HG02678 (cell line): ENCODE data around the gene GRIK2.

ENCODE experiments used
- ATAC-seq: cut with Tn5 transposase; IDR thresholded peaks from one replicate; pipeline ENCODE4 v1.9.1; 2021; ENCODE audit warnings: mild to moderate bottlenecking, moderate library complexity; ENCODE audit not compliant: unreplicated experiment

GRIK2 gene

GRCh38 chr6:101453221-101453620 lies 59.7 kb downstream of the GRIK2 start:
- no peak for ATAC-seq

- ATAC-seq = no peak
Observed at GRCh38 chr6:101454106-101454676, 60.7 kb downstream of the GRIK2 start.

DNA sequence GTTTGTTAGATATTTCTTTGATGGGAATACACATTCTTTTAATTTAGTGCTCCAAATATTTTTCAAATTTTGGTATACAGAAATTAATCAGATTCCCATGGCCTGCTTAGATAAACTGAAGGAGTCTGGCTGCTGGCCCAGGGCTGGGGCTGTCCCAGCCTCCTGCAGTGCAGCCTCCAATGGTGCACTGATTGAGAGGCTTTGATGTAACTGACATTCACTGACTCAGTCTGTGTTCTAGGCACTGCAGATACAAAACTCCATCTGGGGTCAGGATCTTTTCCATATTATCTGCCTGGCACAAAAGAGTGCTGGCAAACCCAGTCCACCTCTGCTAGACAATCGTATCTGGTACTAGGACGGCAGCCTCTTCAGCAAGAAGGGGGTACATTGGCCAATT lies 64.8 kb downstream of the GRIK2 start:
- ATAC-seq = no peak

DNA sequence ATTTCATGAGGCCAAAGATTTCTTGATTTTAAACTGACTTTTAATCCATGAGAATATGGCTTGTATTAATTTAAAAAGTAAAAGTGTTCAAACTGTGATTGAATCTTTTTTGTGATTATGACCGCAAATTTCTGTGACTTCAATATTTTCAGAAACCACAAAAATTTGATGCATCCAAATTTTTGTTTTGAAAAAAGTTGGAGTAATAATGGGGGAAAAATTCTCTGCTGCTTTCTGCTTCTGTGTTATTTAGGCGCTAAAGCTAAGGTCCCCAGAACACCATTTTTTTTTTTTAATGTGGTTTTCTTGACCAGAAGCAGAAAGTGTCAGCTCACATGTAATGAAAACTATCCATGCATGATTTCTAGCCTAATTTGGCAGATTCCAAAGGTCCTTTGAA lies 65.3 kb downstream of the GRIK2 start:
- ATAC-seq = no peak

GRCh38 chr6:101462576-101462975 lies 69.1 kb downstream of the GRIK2 start:
- no peak for ATAC-seq

DNA sequence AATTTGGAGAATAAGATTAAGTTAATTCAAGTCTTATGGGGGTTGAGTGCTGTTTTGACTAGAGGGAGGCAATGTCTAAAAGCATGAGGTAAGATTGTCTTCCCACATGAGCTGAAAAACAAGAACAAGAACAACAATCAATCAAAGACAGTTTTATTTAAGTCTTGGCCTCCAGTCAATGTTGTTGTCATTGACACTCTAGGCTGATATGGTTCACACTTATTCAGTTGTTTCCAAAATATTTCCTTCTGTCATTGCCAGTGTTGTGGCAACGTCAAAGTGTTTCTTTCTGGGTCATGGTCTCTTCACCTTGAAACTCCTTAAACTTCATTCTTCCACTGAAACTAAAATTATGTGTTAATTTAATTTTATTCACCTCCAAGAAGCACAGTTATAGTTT lies 72.4 kb downstream of the GRIK2 start:
- no peak for ATAC-seq

DNA sequence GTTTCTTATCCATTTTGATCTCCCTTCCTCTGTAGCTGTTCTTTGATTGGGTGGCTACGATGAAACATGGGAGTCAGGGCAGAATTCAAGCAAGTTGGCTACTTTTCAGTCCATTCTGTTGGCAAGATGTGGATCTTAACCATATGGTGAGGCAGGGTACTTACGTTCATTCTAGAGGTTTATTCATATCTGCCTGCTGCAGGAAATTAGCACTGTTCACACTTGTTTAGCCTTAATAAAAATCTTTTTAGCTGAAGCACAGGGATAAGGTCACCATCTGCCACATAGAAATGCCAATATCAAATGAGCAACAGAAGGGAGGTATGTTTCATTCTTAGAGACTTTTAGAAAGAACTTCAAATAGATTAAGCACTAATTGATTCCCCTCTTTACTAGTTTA lies 83.9 kb downstream of the GRIK2 start:
- ATAC-seq = no peak

- no peak for ATAC-seq
Observed at GRCh38 chr6:101478891-101479290, 85.4 kb downstream of the GRIK2 start.

DNA sequence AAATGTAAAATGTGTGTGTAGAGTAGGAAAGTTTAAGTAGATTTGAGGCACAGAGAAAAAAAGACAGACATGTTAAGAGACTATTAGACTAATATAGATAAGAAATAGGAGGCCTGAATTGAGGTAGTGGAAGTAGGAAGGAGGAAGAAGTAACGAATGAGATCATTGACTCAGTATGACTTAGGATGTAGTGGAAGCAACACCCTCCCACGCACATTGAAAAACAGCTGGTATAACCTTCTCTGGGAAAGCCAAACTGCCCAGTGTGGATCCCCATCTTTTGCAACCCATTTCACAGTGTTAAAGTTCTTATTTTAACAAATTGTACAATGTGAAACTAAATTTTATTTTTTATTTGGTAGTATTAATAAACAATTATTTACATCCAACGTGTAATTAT lies 89.1 kb downstream of the GRIK2 start:
- ATAC-seq = no peak

GRCh38 chr6:101484781-101485180 lies 91.3 kb downstream of the GRIK2 start:
- no peak for ATAC-seq

- ATAC-seq = no peak
Observed at GRCh38 chr6:101486124-101486523, 92.6 kb downstream of the GRIK2 start.

DNA sequence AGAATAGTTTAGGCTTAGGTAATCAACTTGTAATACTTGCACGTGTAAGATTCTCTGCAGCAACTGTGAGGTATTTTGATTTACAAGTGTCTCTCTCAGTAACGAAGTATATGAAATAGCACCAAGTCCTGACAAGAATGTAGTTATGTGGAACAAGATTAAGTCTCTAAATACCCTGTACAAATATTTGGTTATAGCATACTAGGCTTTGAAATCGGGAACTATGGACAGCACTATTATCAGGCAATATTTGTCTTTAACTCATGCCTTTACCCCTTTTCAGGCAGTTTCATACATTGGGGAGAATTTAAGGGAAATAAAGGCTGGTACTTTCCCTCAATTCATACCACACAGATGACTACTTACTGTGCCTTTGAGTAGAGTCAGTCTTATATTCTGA lies 93.2 kb downstream of the GRIK2 start:
- ATAC-seq = no peak

DNA sequence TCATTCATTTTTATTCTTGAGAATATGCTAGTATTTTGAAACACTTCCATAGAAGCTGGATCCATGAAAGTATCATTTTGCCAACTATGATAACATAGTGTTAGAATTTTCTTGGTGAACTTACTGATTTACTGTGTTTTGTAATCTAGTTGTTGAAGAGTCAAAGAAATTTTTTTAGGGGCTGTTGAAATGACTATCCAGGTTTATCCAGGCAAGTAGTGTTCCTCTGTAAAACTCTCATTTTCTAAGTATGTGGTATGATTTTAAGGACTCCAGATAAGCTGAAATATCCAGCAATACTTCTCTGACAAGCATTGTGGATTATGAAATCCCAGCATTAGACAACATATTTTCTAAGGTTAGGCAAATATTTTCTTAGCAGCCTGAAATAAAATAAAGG lies 95.9 kb downstream of the GRIK2 start:
- no peak for ATAC-seq

GRCh38 chr6:101490857-101491256 lies 97.3 kb downstream of the GRIK2 start:
- no peak for ATAC-seq

DNA sequence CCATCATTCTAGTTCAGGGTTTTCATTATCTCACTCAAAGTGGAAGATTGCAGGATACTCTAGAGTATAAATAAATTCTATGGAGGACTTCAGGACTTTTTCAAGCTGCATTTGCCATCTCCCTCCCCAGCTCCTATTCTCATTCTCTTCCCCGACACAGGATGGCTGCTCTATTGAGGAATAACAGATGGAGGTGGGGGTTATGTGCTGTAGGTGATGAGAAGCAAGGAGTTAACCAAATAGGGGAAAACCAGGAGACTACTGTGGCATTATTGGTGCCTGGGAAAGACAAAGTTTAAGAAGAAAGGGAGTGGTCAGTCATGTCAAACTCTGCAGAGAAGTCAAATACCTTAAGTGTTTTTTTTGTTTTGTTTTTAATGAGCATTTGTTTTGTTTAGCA lies 109.3 kb downstream of the GRIK2 start:
- ATAC-seq = no peak

DNA sequence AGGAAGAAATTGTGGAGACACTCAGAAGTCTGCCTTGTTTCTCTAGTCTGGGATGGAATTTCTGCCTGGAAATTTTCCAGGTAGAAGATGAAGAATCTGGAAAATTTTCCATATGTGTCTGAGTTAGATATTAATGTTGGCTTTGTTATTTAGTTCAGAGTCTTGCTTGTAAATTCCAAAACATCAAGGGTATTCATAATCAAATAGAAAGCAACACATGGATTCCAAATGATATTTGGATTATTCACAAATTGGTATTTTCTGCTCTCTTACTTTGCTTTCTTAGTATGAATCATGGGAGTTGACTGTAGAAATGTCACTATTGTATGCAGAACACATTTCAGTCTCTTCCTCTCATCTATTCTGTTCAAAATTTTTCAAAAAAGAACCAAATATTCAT lies 116.0 kb downstream of the GRIK2 start:
- ATAC-seq = no peak

DNA sequence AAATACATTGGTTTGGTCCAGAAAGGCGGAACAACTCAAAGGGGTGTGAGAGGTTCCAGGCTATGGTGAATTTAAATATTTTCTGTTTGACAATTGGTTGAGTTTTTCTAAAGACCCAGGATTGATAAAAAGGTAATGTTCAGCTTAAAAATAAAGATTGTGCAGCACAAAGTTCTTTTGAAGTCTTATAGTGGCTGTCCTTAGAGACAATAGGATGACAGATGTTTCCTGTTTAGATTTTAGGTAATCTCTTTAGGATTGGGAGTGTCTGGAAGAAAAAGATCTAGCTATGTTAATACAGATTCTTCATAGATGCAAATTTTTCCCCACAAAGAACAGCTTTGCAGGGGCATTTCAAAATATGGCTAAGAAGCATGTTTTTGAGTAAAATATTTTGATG lies 119.7 kb downstream of the GRIK2 start:
- no peak for ATAC-seq

DNA sequence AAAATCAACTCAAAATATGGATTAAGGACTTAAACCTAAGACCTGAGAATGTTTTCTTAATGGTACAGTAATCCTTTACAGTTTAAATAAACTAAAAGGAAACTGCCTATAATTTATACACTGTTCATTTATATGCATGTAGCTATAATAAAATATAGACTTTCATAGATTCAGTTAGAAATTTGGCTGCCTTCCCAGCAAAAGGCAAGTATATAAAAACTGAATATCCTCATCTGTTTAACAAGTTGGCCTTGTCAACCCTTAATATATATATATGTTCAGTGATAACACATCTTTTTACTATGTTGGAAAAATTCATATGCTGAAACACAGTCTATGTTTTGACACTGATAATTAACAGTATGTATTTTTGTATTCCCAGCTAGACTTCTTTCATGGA lies 123.1 kb downstream of the GRIK2 start:
- ATAC-seq = no peak

DNA sequence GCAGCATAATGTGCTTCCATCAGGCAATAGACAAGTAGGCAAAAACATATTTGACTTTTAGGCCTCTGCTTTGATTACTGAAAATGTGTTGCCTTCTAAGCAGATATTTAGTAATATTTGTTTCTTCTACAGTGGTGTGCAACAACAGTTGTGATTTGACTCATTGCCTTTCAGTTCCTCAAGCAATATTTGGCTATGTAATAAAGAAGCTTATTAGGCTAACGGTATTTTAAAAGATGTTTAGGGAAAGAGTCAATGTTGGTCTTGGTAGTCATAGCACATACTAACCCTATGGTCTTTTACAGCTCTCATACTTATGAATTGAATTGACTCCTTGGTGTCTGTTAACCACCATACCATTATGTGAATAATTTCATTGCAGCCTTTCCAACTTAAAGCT lies 124.1 kb downstream of the GRIK2 start:
- no peak for ATAC-seq

DNA sequence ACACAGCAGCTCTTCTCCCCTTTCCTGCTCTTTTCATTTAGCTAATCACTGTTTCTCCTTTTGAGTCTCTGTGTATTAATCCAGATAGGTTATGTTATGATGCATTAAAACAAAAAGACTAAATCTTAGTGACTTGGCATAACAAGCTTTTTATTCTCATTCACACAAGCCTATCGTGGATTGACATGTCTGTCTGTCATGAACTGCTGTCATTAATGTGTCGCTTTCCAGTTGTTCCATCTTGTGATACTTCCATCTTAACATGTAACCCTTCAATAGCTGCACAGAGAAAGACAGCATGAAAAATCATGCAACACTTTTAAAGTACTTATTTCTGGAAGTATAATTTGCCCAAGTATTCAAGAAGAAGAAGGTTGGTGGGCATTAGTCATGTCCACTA lies 128.7 kb downstream of the GRIK2 start:
- no peak for ATAC-seq

GRCh38 chr6:101527467-101527866 lies 134.0 kb downstream of the GRIK2 start:
- no peak for ATAC-seq

- no peak for ATAC-seq
Observed at GRCh38 chr6:101528801-101529200, 135.3 kb downstream of the GRIK2 start.

- no peak for ATAC-seq
Observed at GRCh38 chr6:101531538-101531937, 138.0 kb downstream of the GRIK2 start.

- no peak for ATAC-seq
Observed at GRCh38 chr6:101534386-101534785, 140.9 kb downstream of the GRIK2 start.
